ENCODE data around the gene ATP2B1. TPM values are rescaled to one million over a fixed set of nuclear protein-coding genes. Genes with fewer than 3 reads are reported as not detected.

Gene ATP2B1
- total RNA-seq, 1 donor from 2014 or later = 177 TPM

DNA sequence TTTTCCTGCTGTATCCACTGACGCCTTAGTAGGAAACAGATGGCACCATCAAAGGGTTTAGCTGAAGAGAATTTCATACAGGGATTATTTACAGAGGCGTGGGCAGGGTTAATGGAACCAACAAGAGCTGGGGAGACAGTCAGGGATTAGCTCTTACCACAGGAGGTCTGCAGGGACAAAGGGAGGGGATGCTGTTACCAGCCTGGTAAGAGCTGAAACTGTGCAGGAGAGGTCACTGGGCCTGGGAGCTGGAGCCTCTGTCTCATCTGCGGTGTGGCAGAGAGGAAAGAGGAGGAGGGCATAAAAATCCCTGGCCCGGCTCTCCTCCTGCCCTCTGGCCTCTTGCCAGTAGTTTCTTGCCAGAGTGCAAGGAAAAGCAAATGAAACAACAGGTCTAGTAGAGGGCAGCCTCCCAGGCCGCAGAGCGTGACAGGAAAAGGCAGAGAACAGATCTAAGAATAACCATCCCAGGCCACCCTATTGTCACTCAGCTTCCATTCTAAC, 163.9 kb downstream of the ATP2B1 start:
- no peak for TF ChIP-seq EZH2 (IDR thresholded peaks at IDR 0.05)
- TF ChIP-seq EZH2phosphoT487 (IDR thresholded peaks at IDR 0.05) = peak; percentile 41
- TF ChIP-seq, protein P1, sequence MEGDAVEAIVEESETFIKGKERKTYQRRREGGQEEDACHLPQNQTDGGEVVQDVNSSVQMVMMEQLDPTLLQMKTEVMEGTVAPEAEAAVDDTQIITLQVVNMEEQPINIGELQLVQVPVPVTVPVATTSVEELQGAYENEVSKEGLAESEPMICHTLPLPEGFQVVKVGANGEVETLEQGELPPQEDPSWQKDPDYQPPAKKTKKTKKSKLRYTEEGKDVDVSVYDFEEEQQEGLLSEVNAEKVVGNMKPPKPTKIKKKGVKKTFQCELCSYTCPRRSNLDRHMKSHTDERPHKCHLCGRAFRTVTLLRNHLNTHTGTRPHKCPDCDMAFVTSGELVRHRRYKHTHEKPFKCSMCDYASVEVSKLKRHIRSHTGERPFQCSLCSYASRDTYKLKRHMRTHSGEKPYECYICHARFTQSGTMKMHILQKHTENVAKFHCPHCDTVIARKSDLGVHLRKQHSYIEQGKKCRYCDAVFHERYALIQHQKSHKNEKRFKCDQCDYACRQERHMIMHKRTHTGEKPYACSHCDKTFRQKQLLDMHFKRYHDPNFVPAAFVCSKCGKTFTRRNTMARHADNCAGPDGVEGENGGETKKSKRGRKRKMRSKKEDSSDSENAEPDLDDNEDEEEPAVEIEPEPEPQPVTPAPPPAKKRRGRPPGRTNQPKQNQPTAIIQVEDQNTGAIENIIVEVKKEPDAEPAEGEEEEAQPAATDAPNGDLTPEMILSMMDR (IDR thresholded peaks at IDR 0.05) = no peak
- H3K27ac Mint-ChIP-seq = peak overlapping the region; percentile 3

DNA sequence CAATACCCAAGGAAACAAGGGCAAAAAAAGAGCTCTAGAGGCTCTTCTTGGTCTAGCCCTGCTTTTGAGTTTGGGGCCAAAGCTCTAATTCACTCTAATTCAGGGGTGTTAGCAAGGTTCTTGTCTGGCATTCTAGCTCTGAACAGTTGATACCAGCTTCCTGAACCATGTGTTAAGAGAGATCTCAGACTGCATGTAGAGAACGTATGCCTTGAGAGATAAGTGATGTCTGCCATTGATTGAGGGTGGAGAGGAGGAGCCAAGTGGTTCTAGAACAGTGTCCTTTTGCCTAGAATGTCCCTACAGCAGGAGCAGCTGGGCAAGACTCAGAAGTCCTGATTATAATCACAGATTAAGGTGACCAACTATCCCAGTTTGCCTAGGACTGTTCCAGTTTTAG, 164.6 kb downstream of the ATP2B1 start:
- Mint-ChIP-seq H3K4me3 (no peak overlapping the region), H3K4me1 (peaks cover 58% of the 10 kb centered on the region), H3K36me3 (no peaks in the 10 kb centered on the region), H3K27ac (peak overlapping the region; percentile 3), H3K9me3 (no peaks in the 10 kb centered on the region), H3K27me3 (ENCODE audit: insufficient read depth, low read depth) (peaks cover 4% of the 10 kb centered on the region)
- Histone ChIP-seq H3K27ac (peak overlapping the region; percentile 62), H3K4me2 (peak overlapping the region; percentile 35), H3K4me1 (peaks cover 31% of the 10 kb centered on the region), H3K79me2 (ENCODE audit: low read depth) (no peaks in the 10 kb centered on the region), H3K27me3 (no peaks in the 10 kb centered on the region), H3K36me3 (no peaks in the 10 kb centered on the region), H2AFZ (replicated peaks) (no peak overlapping the region), H3K9me3 (ENCODE audit: low read depth) (no peaks in the 10 kb centered on the region), H3K9ac (no peak overlapping the region), H3K4me3 (no peak overlapping the region), H3F3A (ENCODE audit: low read depth) (peaks cover 31% of the 10 kb centered on the region), H4K20me1 (ENCODE audit: low read depth) (no peaks in the 10 kb centered on the region)
- DNase-seq (ENCODE audit: low spot score) = no peak
- TF ChIP-seq, protein P1 (IDR thresholded peaks at IDR 0.05) = no peak
- TF ChIP-seq EZH2phosphoT487 (IDR thresholded peaks at IDR 0.05) = no peak
- TF ChIP-seq EZH2 (IDR thresholded peaks at IDR 0.05) = no peak

More for the DNA sequence above, 163.9 kb downstream of the ATP2B1 start:
- H3K9ac ChIP-seq = no peak overlapping the region
- no peak overlapping the region for H3K4me3 ChIP-seq
- peaks cover 31% of the 10 kb centered on the region for H3F3A ChIP-seq (ENCODE audit: low read depth)
- DNase-seq (ENCODE audit: low spot score) = peak; percentile 91
- H3K4me1 ChIP-seq = peaks cover 31% of the 10 kb centered on the region
- Mint-ChIP-seq H3K4me3 (no peak overlapping the region), H3K27me3 (ENCODE audit: insufficient read depth, low read depth) (peaks cover 4% of the 10 kb centered on the region), H3K9me3 (no peaks in the 10 kb centered on the region), H3K4me1 (peaks cover 54% of the 10 kb centered on the region), H3K36me3 (no peaks in the 10 kb centered on the region)
- no peaks in the 10 kb centered on the region for H4K20me1 ChIP-seq (ENCODE audit: low read depth)
- H3K79me2 ChIP-seq (ENCODE audit: low read depth) = no peaks in the 10 kb centered on the region
- H3K9me3 ChIP-seq (ENCODE audit: low read depth) = no peaks in the 10 kb centered on the region
- no peaks in the 10 kb centered on the region for H3K36me3 ChIP-seq
- H3K27me3 ChIP-seq = no peaks in the 10 kb centered on the region
- H3K27ac ChIP-seq = peak overlapping the region; percentile 62
- H3K4me2 ChIP-seq = peak overlapping the region; percentile 49
- H2AFZ ChIP-seq (replicated peaks) = no peak overlapping the region

DNA sequence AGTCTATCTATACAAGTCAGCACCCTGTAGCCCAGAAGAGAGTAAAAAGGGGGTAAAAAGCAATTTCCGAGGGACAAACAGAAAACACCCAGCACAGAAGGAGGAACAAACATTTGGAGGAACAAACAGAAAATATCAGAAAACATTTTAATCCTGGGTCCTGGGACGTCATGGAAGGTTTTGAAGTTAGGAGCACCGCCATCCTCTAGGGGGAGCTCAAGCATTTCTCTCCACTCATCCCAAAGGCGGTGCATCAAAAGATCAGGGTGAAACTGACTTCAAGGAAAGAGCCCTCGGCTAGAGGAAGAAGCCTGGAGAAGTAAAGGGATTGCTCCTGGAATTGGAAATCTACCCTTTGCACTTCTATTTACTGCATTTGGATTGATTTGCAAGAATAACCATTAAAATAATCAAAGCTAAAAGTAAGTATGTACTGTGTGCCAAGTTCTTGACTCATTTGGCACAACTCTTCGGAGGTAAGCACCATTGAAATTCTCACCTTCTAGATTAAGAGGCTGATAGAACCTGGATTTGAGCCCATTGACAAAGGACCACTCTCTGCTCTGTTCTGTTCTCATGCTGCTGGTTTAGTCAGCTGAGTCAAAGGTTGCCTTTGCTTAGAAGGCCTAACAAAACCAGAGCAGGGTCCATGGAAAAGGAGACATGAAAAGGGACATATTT, 165.6 kb downstream of the ATP2B1 start:
- Histone ChIP-seq H3K79me2 (ENCODE audit: low read depth) (no peaks in the 10 kb centered on the region), H3K9me3 (ENCODE audit: low read depth) (no peaks in the 10 kb centered on the region), H2AFZ (replicated peaks) (no peak overlapping the region), H4K20me1 (ENCODE audit: low read depth) (no peaks in the 10 kb centered on the region), H3K9ac (no peak overlapping the region), H3K4me2 (no peak overlapping the region), H3K27me3 (no peaks in the 10 kb centered on the region), H3K36me3 (no peaks in the 10 kb centered on the region), H3K4me3 (no peak overlapping the region), H3K27ac (no peak overlapping the region), H3K4me1 (peaks cover 31% of the 10 kb centered on the region), H3F3A (ENCODE audit: low read depth) (peaks cover 31% of the 10 kb centered on the region)
- Mint-ChIP-seq H3K4me3 (no peak overlapping the region), H3K27me3 (ENCODE audit: insufficient read depth, low read depth) (peaks cover 4% of the 10 kb centered on the region), H3K27ac (peak overlapping the region; percentile 29), H3K4me1 (peaks cover 61% of the 10 kb centered on the region), H3K36me3 (no peaks in the 10 kb centered on the region), H3K9me3 (no peaks in the 10 kb centered on the region)
- DNase-seq (ENCODE audit: low spot score) = peak; percentile 94
- TF ChIP-seq, protein P1 (IDR thresholded peaks at IDR 0.05) = peak; percentile 98
- TF ChIP-seq EZH2phosphoT487 (IDR thresholded peaks at IDR 0.05) (no peak), EZH2 (IDR thresholded peaks at IDR 0.05) (no peak)

Data from neural progenitor cell (in vitro differentiated cells).